Stimulated activated CD8-positive, alpha-beta memory T cell treated with anti-CD3 and anti-CD28 coated beads, Interleukin-12 subunit alpha, Interleukin-12 subunit beta, amount 100 ng/mL, for 4 hours (primary cell): ENCODE results near the gene SRXN1.

Experiments used
- DNase-seq: peaks from one replicate; pipeline ENCODE4 v3.0.0-alpha.2; 2020; ENCODE audit warnings: low read depth

Gene SRXN1

DNA sequence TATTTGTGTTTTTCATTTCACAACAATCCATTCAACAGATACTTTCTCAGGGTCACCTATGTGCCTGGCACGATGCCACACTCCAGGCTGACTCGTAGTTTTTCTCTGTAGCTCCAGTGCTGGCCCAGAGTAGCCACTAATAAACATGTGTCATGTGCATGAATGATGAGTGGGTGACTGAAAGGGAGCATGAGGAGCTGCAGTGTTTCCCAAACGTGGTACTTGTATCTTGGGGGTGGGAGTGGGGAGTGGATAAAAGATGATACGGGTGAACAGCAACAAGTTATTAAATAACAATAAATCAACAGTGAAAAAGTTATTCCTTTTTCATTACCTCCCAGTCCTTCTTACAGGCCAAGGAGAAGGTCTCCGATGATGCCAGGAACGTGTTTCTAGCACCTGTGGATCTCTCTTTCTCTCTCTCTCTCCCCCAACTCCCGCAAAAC, 17.1 kb downstream of the SRXN1 start:
- DNase-seq: no peak

DNA sequence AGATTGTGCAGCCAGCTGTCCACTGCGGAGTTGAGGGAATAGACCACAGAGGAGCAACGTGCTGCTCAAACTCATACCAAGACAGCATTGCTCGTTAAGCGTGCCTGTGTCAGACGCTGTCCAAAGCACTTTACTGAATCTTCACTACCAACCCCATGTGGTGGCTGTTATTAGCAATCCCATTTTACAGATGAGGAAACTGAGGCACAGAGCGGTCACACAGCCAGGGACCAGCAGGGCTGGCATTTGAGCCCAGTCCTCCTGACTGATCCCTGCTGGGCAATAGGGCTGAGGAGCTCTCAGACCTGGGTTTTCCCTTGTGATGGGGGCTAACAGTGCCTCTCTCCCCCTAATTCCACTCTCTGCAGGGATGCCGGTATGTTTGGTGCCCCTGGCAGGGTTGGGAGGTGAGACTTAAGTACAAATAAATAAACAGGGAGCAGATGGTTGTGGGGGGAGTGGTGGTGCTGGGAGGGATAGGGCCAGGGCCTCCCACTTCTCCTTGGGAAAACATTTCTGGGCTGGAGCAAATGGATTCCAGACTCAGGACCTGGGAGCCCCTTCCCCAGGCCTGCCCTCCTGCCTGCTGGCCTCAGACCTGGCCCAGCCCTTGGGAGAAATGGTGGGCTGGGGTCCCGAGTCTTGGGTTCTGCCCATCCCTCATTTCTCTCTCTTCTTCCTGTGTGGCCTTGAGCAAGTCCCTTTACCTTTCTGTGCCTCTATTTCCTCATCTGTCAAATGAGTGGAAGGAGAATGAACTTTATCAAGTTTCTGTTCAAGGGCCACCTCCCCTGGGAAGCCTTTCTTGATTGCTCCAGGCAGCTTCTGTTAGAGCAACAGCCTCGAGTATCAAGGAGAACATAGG, 17.7 kb downstream of the SRXN1 start:
- DNase-seq: no peak

DNA sequence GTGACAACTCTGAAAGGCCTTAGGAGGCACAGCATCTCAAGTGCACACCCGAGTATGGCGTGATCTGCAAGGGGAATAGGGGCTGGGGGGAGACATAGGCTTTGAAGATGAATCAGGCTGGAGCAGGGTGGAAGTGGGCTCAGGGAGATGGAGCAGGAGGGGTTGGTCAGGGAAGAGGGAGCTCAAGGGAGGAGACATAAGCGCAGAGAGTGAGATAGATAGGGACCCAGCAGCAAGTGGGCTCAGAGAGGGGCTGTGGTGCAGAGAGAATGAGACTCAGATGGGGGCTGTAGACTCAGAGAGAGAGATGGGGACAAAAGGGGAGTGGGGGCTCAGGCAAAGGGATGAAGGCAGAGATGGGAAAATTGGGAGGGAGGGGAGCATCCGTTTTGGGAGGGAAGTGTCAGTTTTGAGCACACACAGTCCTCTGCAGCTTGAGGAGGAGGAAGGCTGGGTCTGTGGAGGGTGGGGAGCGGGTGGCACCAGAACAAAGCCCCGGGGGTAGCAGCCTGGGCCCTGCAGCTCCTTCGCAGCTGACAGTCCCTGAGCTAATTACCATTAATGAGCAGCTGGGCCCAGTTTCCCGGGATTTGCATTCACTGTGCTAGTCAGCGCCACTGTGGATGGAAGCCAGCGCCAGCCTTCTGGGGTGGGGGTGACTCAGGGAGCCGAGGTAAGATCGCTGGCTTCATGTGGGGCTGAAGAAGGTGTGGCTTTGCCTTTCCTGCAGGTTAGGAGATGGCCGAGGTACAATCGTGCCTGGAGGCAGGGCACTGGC, 18.7 kb downstream of the SRXN1 start:
- no peak for DNase-seq

DNA sequence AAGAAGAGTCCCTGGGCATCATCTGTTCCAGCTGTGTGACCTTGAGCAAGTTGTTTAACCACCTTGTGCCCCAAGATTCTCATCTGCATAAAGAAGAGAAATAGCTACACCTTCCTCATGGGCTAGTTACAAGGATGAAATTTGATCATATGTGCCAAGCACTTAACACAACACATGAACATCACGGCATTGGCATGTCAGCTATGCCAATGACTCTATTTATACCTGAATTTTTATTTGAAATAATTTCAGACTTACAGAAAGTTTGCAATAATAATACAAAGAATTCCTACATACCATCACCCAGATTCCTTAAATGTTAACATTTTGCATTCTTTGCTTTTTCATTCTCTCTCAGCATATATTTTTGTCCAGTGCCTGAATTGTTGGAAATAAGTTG, 21.9 kb downstream of the SRXN1 start:
- DNase-seq: no peak

DNA sequence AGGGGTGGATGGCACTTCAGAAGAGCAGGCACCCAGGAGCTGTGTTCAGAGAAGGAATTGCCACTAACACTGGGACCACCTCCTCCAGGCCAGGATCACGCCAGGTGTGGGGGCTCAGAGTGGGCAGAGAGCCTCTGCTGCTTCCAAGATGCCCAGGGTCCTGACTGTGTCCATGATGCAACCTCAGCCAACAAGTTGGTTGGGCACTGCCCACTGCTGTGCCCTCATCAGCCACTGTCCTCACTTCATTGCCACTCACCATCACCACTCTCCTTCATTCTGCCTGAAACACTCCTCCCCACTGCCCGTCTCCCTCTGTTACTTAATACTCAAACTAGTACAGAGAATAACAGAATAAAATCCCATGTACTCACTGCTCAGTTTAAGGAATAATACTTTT, 26.4 kb downstream of the SRXN1 start:
- DNase-seq: no peak

DNA sequence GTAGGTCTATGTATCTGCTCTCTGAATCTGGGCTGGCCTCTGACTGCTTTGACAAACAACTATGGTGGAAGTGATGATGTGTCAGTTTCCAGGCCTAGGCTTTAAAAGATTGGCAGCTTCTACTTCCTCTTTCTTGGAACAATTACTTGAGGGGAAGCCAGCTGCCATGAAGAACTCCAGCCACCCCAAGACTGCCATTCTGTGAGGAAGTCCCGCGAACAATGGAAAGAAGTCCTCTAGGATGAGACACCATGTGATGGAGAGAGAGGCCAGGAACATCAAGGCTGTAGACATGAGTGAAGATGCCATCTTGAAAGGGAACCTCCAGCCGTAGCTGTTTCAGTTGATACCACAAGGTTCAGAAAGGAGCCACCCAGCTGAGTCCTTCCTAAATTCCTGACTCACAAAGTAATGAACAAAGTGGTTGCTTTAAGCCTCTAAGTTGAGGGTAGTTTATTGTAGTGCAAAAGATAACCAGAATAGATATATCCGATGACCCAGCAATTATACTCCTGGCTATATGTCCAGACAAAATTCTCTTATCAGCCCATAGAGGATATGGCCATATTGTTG, 27.6 kb downstream of the SRXN1 start:
- no peak for DNase-seq

DNA sequence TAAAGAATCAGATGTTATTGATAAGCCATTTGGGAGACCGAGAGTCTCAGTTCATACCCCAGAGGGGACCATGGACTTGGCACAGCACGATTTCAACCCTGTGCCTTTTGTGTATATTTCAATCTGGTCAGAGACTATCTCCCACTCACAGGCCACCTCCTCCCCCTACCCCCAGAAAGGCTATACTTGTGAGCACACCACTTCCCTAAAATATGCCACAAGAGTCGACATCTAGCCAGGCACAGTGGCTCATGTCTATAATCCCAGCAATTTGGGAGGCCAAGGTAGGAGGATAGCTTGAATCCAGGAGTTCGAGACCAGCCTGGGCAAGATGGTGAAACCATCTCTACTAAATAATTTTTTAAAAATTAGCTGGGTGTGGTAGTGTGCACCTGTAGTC, 29.3 kb downstream of the SRXN1 start:
- no peak for DNase-seq

DNA sequence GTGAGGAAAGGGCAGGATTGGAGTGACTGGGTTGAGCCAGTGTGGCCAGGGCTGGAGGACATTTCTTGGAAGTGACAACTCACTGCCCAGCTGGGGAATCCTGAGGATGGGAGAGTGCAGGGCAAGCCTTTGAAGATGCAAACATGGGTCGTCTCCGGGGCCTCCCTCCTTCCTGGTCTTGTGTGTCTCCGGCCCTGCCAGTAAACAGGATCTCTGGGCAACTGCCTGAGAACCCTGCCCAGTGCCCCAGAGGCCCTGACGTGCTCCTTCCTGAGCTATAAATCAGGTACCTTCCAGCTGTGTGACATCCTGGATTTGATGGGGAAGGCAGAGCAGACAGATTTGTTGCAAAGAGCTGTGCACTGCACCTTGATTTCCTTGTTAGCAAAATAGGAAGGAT, 30.0 kb downstream of the SRXN1 start:
- DNase-seq: no peak

DNA sequence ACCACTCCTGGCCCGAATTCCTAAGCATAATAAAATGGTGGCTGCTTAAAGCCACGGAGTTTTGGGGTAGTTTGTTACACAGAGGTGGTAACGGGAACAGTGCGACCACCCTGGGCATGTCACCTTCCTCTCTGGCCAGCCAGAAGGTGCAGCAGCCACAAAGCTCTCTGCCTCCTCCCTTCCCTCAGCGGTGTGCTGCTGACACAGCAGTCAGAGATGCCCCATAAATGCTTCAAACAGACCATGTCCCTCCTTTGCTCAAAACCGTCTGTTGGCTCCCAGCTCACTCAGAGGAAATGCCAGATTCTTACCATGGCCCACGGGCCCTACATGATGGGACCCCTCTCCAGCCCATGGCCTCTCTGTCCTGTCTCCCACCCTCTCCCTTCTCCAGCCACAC, 30.8 kb downstream of the SRXN1 start:
- no peak for DNase-seq

DNA sequence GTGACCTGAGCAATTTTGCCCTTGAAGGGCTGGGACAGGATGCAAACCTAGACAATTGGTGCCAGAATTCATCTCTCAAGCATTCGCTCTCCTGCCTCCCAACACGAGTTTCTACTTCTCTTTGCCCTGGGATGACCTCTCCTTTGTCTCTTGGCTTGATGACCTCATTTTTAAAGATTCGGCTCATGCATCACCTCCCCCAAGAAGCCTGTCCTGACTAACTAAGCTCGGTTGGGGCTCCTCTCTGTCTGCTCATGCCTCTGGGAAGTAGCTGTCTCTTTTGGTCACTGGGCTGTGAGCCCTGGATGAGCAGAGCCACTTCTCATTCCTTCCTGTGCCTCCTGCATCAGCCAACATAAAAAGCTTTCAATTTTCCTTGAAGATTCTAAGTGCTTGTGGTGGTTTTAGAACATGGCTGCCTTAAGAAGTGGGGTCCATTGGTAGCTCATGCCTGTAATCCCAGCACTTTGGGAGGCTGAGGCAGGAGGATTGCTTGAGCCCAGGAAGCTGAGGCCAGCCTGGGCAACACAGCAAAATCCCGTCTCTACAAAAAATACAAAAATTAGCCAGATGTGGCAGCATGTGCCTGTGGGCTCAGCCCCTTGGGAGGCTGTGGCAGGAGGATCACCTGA, 31.8 kb downstream of the SRXN1 start:
- DNase-seq: no peak

DNA sequence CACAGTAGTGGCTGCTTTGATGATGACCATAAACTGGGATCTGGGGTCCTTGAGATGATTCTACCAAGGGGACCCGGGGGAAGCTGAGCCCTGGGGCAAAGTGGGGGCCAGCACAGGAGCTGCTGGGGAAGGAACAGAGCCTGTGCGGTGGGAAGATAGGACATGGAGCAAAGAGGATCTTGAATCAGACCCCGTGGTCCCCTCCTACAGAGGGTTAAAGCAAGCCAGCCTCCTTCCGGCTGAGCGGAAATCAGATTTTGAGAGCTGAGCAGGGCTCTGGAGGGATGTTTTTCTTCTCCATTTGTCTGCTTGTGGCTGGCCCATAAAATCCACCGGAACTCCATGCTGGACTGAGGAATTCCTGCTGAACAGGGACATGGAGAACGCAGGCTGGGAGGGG, 32.8 kb downstream of the SRXN1 start:
- DNase-seq: no peak

DNA sequence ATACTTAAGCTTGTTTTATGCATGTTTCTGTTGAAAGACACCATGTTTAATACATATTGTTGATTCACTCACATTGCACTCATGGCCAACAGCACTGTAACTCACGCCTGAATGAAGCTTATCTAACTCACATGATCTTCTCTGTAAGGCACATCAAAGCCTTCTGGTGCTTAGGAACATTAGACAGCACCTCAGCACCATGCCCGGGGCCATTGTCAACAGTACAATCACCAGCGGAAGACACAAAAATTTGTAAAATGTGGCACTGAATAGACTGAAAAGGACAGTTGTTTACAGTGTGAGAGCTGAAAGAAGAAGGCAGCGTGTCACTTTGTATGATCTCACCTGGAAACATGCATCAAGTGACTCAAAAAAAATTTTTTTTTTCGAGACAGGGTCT, 34.0 kb downstream of the SRXN1 start:
- no peak for DNase-seq

DNA sequence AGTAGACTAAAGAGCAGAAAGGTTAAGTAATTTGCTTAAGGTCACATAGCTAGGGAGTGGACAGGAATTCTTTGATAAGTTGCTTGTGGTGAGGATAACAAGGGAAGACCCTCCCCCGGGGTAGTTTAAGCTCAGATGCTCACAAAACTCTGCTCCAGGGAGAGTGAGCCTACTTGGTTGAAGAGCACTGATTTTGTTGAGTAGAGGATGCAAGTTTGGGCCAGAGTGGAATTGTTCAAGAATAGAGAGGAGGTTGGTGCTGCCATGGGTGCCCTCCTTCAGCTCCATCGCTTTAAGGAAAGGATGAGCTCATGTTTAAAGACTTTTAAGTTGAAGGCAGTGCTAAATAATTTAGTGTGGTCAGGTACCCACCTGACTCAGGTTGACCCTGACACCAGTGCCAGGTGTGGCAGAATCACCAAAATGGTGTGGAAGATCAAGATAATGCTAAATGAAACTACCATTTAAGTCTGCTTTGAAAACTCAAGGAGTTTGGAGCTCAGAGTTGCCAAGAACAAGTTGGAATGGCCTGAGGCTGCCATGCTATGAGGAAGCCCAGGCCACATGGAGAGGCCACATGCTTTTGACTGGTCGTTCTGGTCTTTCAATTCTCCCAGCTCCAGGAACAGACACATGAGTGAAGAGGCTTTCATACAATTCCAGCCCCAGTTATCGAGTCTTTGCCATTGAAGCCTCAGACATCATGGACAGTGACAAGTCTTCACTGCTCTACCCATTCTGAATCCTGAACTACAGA, 34.9 kb downstream of the SRXN1 start:
- no peak for DNase-seq

DNA sequence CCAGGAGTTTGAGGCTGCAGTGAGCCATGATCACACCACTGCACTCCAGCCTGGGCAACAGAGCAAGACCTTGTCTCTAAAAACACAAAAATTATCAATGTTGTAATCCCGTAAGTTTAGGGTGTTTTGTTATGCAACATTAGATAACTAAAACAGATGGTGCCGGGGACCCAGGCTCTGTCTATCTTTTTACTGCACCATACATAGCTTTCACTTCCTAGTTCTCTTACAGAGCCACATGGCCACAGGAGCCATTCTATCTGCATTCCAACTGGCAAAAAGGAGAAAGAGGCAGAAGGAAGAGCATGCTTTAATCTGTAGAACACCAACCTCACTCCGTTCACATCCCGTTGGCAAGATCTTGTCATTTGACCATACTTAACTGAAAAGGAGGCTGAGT, 37.5 kb downstream of the SRXN1 start:
- no peak for DNase-seq

DNA sequence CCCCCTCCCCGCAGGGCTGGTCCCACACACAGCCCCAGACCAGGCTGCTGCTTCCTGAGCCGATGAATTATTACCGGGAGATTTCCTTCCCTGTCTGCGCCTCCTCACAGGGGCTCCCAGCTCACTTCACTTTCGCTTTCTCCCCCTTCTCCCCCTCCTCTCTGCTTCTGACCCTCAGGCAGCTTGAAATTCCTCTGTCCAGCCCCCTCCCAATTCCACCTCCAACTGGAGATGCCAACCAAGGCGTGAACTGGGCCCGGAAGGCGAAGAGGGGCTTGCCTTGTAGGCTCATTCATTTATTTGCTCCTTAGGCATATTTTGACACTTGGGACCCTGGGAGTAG, 41.2 kb downstream of the SRXN1 start:
- DNase-seq: no peak

DNA sequence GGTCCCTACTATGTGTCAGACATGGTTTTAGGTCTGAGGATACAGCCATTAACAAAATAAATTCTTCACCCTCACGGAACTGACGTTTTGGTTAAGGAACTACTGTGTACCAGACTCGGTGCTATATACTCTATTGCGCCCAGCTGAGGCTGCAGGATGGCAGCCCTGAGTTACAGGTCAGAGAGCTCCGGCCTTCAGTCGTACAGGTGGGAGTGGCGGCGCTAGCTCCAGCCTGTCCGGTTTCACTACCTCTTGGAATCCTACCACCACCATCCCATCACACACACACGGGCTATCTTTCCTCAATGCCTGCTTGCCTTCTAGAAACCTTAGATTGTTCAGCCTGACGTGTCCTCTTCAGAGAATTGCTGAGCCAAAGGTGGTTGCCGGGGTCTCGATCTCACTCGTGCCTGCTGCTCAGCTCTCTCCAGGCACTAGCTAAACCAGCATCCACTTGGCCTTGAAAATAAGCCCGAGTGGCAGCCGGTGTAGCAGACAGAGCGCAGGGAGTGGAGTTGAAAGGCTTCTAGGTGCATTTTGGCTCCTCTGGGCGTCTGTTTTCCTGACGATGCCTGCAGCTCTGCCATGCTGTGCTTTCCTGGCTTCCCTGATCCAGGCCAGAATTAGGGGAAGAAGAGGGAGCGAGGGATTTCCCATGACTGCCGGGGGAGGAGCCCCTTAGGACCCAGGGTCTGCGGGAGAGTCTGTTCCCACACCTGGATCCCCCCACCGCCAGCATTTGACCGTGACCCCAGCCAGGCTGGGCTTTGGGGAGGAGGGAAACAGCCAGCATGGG, 41.8 kb downstream of the SRXN1 start:
- no peak for DNase-seq

DNA sequence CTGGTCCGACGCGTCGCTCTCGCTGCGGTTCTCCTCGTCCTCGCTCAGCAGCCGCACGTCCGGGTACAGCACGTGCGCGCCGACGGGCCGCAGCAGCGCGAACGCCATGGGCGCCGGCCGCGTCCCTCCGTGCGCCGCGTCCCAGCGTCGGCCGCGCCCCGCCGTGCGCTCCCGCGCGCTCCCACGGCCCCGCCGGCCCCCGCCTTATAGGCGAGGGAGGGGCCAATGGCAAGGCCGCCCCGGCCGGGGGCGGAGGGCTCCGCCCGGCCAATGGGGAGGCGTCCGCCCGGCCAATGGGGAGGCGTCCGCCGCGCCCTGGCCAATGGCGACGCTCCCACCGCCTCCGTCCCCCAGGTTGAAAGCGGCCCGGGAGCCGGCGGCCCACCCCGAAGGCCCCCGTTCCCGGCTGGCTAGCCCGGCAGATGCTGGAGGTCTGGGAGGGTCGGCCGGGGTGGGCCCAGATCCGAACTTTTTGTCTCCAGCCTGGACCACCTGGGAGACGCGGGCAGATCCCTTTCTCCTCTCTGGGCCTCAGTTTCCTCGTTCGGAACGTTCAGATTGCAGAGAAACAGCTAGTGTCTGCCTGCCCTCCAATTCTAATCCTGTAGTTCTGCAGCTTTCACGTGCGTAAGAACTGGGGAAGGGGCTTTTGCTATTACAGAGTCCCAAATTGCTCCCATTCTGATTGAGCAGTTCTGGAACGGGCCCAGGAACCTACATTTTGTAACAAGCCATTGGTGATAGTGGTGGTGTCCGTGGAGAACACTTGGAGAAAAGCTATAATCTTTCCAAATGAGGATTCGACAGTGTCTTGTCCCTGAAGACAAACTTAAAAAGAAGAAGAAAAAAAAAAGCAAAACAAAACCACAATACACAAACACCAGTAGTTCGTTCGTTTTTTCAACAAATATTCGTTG, 42.6 kb downstream of the SRXN1 start, which contains the start of gene TCF15:
TSS of gene TCF15 (minus strand) at position 180 of the 917 bp plus-strand sequence. CDS start at position 108, 72 bp downstream.
- DNase-seq: no peak

DNA sequence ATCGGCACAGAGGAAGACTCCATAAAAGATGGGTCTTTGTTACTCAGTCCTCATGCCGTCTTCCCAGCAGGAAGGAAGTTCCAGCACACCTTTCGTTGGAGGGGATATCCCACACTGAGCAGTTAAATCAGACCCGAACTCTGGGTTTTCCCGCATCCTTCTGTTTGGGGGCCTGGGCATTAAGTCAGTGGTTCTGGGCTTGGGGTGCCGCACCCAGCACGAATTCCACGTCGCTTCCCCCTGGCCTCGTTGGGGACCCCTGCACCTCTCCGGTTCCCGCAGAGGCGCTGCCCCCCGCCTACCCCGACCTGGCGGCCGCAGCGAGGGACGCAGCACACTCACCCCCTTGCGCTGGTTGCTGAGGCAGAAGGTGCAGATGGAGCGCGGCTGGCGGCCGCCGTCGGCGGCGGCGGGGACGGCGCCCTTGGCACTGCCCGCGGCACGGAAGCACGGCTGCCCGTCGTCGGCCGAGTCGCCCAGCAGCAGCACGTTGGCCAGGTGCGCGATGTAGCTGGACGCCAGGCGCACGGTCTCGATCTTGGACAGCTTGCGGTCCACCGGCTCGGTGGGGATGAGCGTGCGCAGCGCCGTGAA, 43.5 kb downstream of the SRXN1 start:
- DNase-seq: no peak

DNA sequence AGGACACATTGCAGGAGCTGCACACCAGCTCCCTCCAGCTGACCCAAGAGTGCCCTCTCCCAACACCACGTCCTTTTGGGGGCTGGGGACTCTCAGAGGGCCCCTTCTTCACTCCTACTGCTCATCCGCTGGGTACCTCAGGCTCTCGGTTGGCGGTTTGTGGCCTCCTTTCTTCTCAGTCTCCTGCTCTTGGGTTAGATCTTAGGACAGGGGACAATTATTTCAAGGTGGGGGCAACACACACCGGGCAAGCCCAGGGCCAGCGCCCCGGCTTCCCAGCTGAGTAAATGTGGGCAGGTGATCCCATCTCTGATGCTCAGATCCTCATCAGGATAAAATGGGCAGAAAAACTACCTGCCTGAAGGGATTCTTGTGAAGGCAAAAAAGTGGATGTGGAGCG, 44.0 kb downstream of the SRXN1 start:
- no peak for DNase-seq

DNA sequence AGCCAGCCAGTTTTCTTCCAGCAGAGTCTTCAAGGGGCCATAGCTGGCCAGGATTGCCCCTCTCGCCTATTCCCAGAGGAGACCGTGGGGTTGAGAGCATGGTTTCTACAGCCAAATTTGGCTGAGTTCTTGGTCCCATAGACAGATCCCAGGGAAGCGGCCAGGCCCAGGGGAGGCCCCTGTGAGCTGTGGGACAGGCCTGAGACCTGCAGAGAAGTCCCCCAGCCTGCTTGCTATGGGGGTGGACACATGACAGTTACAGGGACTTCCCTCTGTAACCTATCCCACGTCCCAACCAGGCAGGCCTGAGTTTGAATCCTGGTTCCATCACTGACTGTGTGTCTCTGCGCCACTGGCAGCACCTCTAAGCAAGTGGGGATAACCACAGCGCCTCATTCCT, 45.5 kb downstream of the SRXN1 start:
- DNase-seq: no peak
